ENCODE results near the gene TMEM181.

The TMEM181 gene

DNA sequence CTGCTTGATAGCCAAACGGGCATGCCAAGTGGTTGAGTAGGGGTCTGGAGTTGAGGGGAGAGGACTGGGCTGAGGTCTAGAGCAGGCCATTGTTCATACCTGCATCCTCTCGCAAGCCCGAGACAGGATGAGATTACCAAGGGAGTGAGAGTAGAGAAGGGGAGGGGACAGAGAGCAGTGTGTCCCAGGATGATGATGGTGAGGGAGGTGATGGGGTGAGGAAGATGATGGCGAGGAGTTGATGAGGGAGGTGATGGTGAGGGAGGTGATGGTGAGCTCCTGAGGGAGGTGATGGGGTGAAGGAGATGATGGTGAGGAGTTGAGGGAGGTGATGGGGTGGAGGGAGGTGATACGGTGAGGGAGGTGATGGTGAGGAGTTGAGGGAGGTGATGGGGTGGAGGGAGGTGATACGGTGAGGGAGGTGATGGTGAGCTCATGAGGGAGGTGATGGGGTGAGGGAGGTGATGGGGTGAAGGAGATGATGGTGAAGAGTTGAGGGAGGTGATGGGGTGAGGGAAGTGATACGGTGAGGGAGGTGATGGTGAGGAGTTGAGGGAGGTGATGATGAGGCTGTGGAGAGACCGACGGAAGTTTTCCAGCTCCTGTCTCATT is 6.4 kb downstream of the TMEM181 start:
- H3K27ac ChIP-seq, result no peak overlapping the region
- TF ChIP-seq, protein P1, sequence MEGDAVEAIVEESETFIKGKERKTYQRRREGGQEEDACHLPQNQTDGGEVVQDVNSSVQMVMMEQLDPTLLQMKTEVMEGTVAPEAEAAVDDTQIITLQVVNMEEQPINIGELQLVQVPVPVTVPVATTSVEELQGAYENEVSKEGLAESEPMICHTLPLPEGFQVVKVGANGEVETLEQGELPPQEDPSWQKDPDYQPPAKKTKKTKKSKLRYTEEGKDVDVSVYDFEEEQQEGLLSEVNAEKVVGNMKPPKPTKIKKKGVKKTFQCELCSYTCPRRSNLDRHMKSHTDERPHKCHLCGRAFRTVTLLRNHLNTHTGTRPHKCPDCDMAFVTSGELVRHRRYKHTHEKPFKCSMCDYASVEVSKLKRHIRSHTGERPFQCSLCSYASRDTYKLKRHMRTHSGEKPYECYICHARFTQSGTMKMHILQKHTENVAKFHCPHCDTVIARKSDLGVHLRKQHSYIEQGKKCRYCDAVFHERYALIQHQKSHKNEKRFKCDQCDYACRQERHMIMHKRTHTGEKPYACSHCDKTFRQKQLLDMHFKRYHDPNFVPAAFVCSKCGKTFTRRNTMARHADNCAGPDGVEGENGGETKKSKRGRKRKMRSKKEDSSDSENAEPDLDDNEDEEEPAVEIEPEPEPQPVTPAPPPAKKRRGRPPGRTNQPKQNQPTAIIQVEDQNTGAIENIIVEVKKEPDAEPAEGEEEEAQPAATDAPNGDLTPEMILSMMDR (conservative IDR thresholded peaks at IDR 0.05), result no peak

- TF ChIP-seq, protein P1 (conservative IDR thresholded peaks at IDR 0.05), result no peak
- no peak overlapping the region for H3K27ac ChIP-seq
Observed at GRCh38 chr6:158567152-158567551, 7.3 kb downstream of the TMEM181 start.

DNA sequence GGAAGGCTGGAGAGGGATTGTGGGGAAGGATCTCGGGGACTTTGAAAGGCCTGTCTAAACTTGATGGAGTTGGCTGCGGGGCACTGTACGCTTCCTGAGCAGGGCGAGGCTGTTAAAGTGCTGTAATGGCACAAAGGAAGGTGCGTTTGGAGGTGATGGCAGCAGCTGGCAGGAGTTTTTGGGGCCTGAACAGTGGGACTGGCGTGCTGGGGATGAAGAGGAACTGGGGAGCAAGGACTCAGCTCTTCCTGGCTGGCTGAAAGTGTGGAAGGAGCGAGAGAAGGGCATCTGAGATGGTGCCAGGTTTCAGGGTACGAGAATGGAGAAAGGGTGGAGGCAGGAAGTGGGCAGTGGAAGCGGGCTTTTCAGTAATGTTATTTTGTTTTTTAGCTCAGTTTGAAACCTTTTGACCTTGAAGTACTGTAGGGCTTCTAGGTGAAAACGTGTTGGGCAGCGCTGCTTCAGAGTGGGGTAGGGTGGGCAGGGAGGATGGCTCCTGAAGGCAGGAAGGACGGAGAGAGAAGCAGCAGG is 8.0 kb downstream of the TMEM181 start:
- no peak overlapping the region for H3K27ac ChIP-seq
- TF ChIP-seq, protein P1 (conservative IDR thresholded peaks at IDR 0.05), result no peak

DNA sequence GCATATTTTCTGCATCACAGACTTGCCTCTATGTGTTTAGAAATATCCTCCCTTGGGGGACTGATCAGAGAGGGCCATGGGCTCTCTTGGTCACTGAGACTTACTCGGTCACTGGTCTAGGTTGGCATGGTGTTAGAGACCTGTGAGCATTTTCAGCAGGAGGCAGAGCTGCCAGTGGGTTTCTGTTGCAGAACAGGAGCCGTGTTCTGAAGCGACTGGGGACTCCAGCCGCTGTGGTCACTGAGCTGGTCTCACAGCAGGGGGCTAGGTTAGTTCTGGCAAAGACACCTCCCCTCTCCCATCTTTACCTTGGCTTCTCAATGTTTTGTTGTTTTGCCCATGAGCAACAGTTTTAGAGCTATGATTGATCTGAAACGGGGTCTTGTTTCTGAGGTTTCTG is 8.7 kb downstream of the TMEM181 start:
- TF ChIP-seq, protein P1 (conservative IDR thresholded peaks at IDR 0.05), result no peak
- no peak overlapping the region for H3K27ac ChIP-seq

- H3K27ac ChIP-seq, result no peak overlapping the region
- TF ChIP-seq, protein P1 (conservative IDR thresholded peaks at IDR 0.05), result no peak
Observed at GRCh38 chr6:158569036-158569435, 9.1 kb downstream of the TMEM181 start.

GRCh38 chr6:158570681-158570962 is 10.7 kb downstream of the TMEM181 start:
- TF ChIP-seq, protein P1 (conservative IDR thresholded peaks at IDR 0.05), result no peak
- peak overlapping the region; percentile 90 for H3K27ac ChIP-seq

DNA sequence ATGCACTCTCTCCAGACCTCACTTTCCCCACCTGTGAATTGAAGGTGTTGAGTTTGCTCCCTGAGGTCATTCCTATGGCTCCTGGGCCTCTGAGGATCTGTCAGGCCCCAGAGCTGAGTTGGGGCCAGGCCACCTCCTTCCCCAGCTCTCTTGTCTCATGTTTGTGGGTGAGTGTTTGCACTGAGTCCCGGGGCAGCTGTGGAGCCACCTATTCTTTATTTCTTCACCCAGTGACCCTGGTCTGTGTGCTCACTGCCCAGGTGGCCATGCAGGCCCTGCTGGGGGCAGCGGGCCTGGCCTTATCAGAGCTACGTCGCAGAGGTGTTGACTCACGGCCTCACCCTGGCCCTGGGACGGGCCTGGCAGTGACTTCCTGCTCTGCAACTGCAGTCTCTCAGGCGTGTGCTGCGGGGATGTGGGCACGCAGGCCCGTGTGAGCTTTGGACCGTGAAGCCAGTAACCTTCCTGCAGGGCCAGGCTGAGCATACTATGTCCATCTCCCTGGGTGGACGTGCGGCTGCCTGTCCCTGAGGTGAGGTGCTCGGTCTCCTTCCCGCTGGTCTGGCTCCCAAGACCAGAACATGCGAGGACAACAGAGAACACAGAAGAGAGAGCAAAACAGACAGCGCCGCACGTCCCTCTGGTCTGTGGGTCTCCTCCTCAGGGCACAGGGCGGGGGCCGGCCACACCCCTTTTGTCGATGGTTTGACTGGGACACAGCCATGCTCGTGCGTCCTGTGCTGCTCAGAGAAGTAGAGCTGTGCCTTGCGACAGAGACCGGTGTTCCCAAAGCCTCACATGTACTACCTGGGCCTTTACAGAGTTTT is 12.1 kb downstream of the TMEM181 start:
- H3K27ac ChIP-seq, result peak overlapping the region; percentile 90
- TF ChIP-seq, protein P1 (conservative IDR thresholded peaks at IDR 0.05), result no peak
